ENCODE measurements around the gene SLC46A2.

SLC46A2 gene

GRCh38 chr9:112861638-112862555, 28.8 kb downstream of the SLC46A2 start:
- in situ Hi-C loops (cut with MboI; ENCODE audit: low sequenced_read_pairs) = no loop called here

- in situ Hi-C loops (cut with MboI; ENCODE audit: low sequenced_read_pairs) = no loop called here
These were observed 29.5 kb downstream of the SLC46A2 start for GRCh38 chr9:112861155-112861554.

- in situ Hi-C loops (cut with MboI; ENCODE audit: low sequenced_read_pairs) = no loop called here
These were observed 30.2 kb downstream of the SLC46A2 start for GRCh38 chr9:112860451-112860850.

- in situ Hi-C loops (cut with MboI; ENCODE audit: low sequenced_read_pairs) = no loop called here
These were observed 32.0 kb downstream of the SLC46A2 start for GRCh38 chr9:112858625-112859147.

GRCh38 chr9:112858005-112858404, 32.7 kb downstream of the SLC46A2 start:
- in situ Hi-C loops (cut with MboI; ENCODE audit: low sequenced_read_pairs) = no loop called here

- in situ Hi-C loops (cut with MboI; ENCODE audit: low sequenced_read_pairs) = no loop called here
These were observed 33.8 kb downstream of the SLC46A2 start for GRCh38 chr9:112856843-112857242.

- in situ Hi-C loops (cut with MboI; ENCODE audit: low sequenced_read_pairs) = no loop called here
These were observed 34.5 kb downstream of the SLC46A2 start for GRCh38 chr9:112856200-112856599.

- in situ Hi-C loops (cut with MboI; ENCODE audit: low sequenced_read_pairs) = no loop called here
These were observed 36.0 kb downstream of the SLC46A2 start for GRCh38 chr9:112854657-112855056.

- in situ Hi-C loops (cut with MboI; ENCODE audit: low sequenced_read_pairs) = no loop called here
These were observed 36.6 kb downstream of the SLC46A2 start for GRCh38 chr9:112853882-112854585.

GRCh38 chr9:112852741-112853504, 37.8 kb downstream of the SLC46A2 start:
- in situ Hi-C loops (cut with MboI; ENCODE audit: low sequenced_read_pairs) = no loop called here

- in situ Hi-C loops (cut with MboI; ENCODE audit: low sequenced_read_pairs) = no loop called here
These were observed 39.8 kb downstream of the SLC46A2 start for GRCh38 chr9:112850840-112851239.

GRCh38 chr9:112849363-112849922, 41.2 kb downstream of the SLC46A2 start:
- in situ Hi-C loops (cut with MboI; ENCODE audit: low sequenced_read_pairs) = no loop called here

GRCh38 chr9:112848316-112849151, 42.1 kb downstream of the SLC46A2 start:
- in situ Hi-C loops (cut with MboI; ENCODE audit: low sequenced_read_pairs) = no loop called here

GRCh38 chr9:112846528-112847488, 43.9 kb downstream of the SLC46A2 start:
- in situ Hi-C loops (cut with MboI; ENCODE audit: low sequenced_read_pairs) = no loop called here

- in situ Hi-C loops (cut with MboI; ENCODE audit: low sequenced_read_pairs) = no loop called here
These were observed 45.7 kb downstream of the SLC46A2 start for GRCh38 chr9:112844771-112845542.

GRCh38 chr9:112842555-112842954, 48.1 kb downstream of the SLC46A2 start:
- in situ Hi-C loops (cut with MboI; ENCODE audit: low sequenced_read_pairs) = no loop called here

GRCh38 chr9:112841261-112841660, 49.4 kb downstream of the SLC46A2 start:
- in situ Hi-C loops (cut with MboI; ENCODE audit: low sequenced_read_pairs) = no loop called here

GRCh38 chr9:112839331-112839730, 51.3 kb downstream of the SLC46A2 start:
- in situ Hi-C loops (cut with MboI; ENCODE audit: low sequenced_read_pairs) = loop anchor here (10.0 kb wide), 1 partner anchor 45 kb away; no protein-coding TSS in a partner anchor

Measured in HL-60/S4 treated with phorbol 12-myristate 13-acetate at 8.2 ng/mL for 4 days and 3 days (cell line).